Activated naive CD4-positive, alpha-beta T cell (primary cell): ENCODE measurements around the gene CELA2A.

ENCODE experiments used
- DNase-seq, 4 experiments: peaks; one replicate each; lab custom pipeline; 2025; lab: John Stamatoyannopoulos, UW

Gene CELA2A

GRCh38 chr1:15456313-15456954, at the start of gene CELA2A:
Gene CELA2A, plus strand, starts transcription at chr1:15456732. Its CDS starts 22 bp downstream, at chr1:15456754.
- DNase-seq: no peak

- DNase-seq: no peak
These were observed 49.0 kb upstream of the CELA2A start for GRCh38 chr1:15407580-15407979.

GRCh38 chr1:15408890-15409387, 47.6 kb upstream of the CELA2A start:
- no peak for DNase-seq

GRCh38 chr1:15409388-15410222, 46.9 kb upstream of the CELA2A start, which contains the start of gene EFHD2:
Gene EFHD2, plus strand, starts transcription at chr1:15409888. Its CDS starts 84 bp downstream, at chr1:15409972.
- peak; percentile 53 to 82 (median 62) for DNase-seq

GRCh38 chr1:15410223-15410883, 46.2 kb upstream of the CELA2A start:
- no peak for DNase-seq

GRCh38 chr1:15410884-15411245, 45.7 kb upstream of the CELA2A start:
- DNase-seq: no peak

GRCh38 chr1:15411593-15412137, 44.9 kb upstream of the CELA2A start:
- peak in 1 of 4 experiments; percentile 17 for DNase-seq

GRCh38 chr1:15412175-15412800, 44.2 kb upstream of the CELA2A start:
- no peak for DNase-seq

GRCh38 chr1:15412843-15413242, 43.7 kb upstream of the CELA2A start:
- DNase-seq: no peak

- no peak for DNase-seq
These were observed 42.7 kb upstream of the CELA2A start for GRCh38 chr1:15413563-15414444.

- DNase-seq: no peak
These were observed 42.0 kb upstream of the CELA2A start for GRCh38 chr1:15414445-15414983.

GRCh38 chr1:15417059-15417934, 39.2 kb upstream of the CELA2A start:
- DNase-seq: peak in 1 of 4 experiments; percentile 20

- DNase-seq: no peak
These were observed 37.6 kb upstream of the CELA2A start for GRCh38 chr1:15418806-15419515.

GRCh38 chr1:15420853-15421465, 35.6 kb upstream of the CELA2A start:
- no peak for DNase-seq

- DNase-seq: no peak
These were observed 33.7 kb upstream of the CELA2A start for GRCh38 chr1:15422871-15423270.

- no peak for DNase-seq
These were observed 33.0 kb upstream of the CELA2A start for GRCh38 chr1:15423355-15424077.

- no peak for DNase-seq
These were observed 32.3 kb upstream of the CELA2A start for GRCh38 chr1:15424146-15424667.
